GM21515 (cell line): ENCODE results near the gene ULK1.

ENCODE experiments used
- ATAC-seq: cut with Tn5 transposase; IDR thresholded peaks from one replicate; pipeline ENCODE4 v1.9.1; 2021; ENCODE audit not compliant: unreplicated experiment

Gene ULK1

GRCh38 chr12:131918311-131919050 is 24.1 kb downstream of the ULK1 start:
- no peak for ATAC-seq

- ATAC-seq: no peak
These were observed 24.6 kb downstream of the ULK1 start for GRCh38 chr12:131919051-131919347.

- no peak for ATAC-seq
These were observed 25.1 kb downstream of the ULK1 start for GRCh38 chr12:131919366-131920156.

- ATAC-seq: no peak
These were observed 25.7 kb downstream of the ULK1 start for GRCh38 chr12:131920157-131920508.

- ATAC-seq: no peak
These were observed 26.7 kb downstream of the ULK1 start for GRCh38 chr12:131920902-131921840.

GRCh38 chr12:131921866-131922769 is 27.7 kb downstream of the ULK1 start:
- ATAC-seq: no peak

GRCh38 chr12:131922772-131923171 is 28.4 kb downstream of the ULK1 start:
- ATAC-seq: no peak

GRCh38 chr12:131923260-131923659 is 28.8 kb downstream of the ULK1 start:
- peak; percentile 69 for ATAC-seq

GRCh38 chr12:131927110-131928079 is 33.0 kb downstream of the ULK1 start:
- ATAC-seq: no peak

- peak; percentile 3 for ATAC-seq
These were observed 33.8 kb downstream of the ULK1 start for GRCh38 chr12:131928080-131928710.

- ATAC-seq: peak; percentile 67
These were observed 34.5 kb downstream of the ULK1 start, which contains the start of gene PUS1 for GRCh38 chr12:131928711-131929580. Gene PUS1, plus strand, starts transcription at chr12:131929276. Its CDS starts 447 bp downstream, at chr12:131929723.

GRCh38 chr12:131929581-131930456 is 35.4 kb downstream of the ULK1 start:
- ATAC-seq: peak; percentile 1

GRCh38 chr12:131930510-131930909 is 36.1 kb downstream of the ULK1 start:
- no peak for ATAC-seq

- no peak for ATAC-seq
These were observed 39.0 kb downstream of the ULK1 start for GRCh38 chr12:131933387-131933786.

- ATAC-seq: no peak
These were observed 40.1 kb downstream of the ULK1 start for GRCh38 chr12:131934535-131934934.

- no peak for ATAC-seq
These were observed 43.7 kb downstream of the ULK1 start for GRCh38 chr12:131938082-131938481.

GRCh38 chr12:131939007-131939406 is 44.6 kb downstream of the ULK1 start:
- no peak for ATAC-seq
